ENCODE data around the gene ZC3H18.

ZC3H18 gene

DNA sequence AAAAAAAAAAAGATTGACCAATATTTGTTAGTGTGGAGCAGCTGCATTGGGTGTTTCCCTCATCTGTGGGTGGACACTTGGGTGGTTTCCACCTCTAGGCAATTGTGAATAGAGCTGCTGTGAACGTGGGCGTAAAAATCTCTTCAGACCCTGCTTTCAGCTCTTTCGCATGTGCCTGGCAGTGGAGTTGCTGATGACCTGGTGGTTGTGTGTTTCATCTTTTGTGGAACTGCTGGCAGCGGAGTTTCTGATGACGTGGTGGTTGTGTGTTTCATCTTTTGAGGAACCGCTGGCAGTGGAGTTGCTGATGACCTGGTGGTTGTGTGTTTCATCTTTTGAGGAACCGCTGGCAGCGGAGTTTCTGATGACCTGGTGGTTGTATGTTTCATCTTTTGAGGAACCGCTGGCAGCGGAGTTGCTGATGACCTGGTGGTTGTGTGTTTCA is 21.4 kb downstream of the ZC3H18 start:
- TF ChIP-seq, protein P1, sequence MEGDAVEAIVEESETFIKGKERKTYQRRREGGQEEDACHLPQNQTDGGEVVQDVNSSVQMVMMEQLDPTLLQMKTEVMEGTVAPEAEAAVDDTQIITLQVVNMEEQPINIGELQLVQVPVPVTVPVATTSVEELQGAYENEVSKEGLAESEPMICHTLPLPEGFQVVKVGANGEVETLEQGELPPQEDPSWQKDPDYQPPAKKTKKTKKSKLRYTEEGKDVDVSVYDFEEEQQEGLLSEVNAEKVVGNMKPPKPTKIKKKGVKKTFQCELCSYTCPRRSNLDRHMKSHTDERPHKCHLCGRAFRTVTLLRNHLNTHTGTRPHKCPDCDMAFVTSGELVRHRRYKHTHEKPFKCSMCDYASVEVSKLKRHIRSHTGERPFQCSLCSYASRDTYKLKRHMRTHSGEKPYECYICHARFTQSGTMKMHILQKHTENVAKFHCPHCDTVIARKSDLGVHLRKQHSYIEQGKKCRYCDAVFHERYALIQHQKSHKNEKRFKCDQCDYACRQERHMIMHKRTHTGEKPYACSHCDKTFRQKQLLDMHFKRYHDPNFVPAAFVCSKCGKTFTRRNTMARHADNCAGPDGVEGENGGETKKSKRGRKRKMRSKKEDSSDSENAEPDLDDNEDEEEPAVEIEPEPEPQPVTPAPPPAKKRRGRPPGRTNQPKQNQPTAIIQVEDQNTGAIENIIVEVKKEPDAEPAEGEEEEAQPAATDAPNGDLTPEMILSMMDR (IDR thresholded peaks at IDR 0.05; ENCODE audit: borderline replicate concordance, insufficient read depth, low read depth, low read length) = no peak
- no peak overlapping the region for H3K4me3 ChIP-seq (ENCODE audit: low read depth, low read length)

GRCh38 chr16:88593061-88593460 is 22.9 kb downstream of the ZC3H18 start:
- H3K4me3 ChIP-seq (ENCODE audit: low read depth, low read length) = no peak overlapping the region
- TF ChIP-seq, protein P1 (IDR thresholded peaks at IDR 0.05; ENCODE audit: borderline replicate concordance, insufficient read depth, low read depth, low read length) = no peak

- TF ChIP-seq, protein P1 (IDR thresholded peaks at IDR 0.05; ENCODE audit: borderline replicate concordance, insufficient read depth, low read depth, low read length) = no peak
Observed at GRCh38 chr16:88593489-88593888, 23.3 kb downstream of the ZC3H18 start.

GRCh38 chr16:88593910-88594309 is 23.7 kb downstream of the ZC3H18 start:
- no peak overlapping the region for H3K4me3 ChIP-seq (ENCODE audit: low read depth, low read length)
- TF ChIP-seq, protein P1 (IDR thresholded peaks at IDR 0.05; ENCODE audit: borderline replicate concordance, insufficient read depth, low read depth, low read length) = no peak

More at GRCh38 chr16:88593489-88593888, 23.3 kb downstream of the ZC3H18 start:
- H3K4me3 ChIP-seq (ENCODE audit: low read depth, low read length) = no peak overlapping the region

GRCh38 chr16:88595101-88595500 is 24.9 kb downstream of the ZC3H18 start:
- TF ChIP-seq, protein P1 (IDR thresholded peaks at IDR 0.05; ENCODE audit: borderline replicate concordance, insufficient read depth, low read depth, low read length) = no peak
- no peak overlapping the region for H3K4me3 ChIP-seq (ENCODE audit: low read depth, low read length)

GRCh38 chr16:88595921-88596320 is 25.7 kb downstream of the ZC3H18 start:
- no peak overlapping the region for H3K4me3 ChIP-seq (ENCODE audit: low read depth, low read length)
- TF ChIP-seq, protein P1 (IDR thresholded peaks at IDR 0.05; ENCODE audit: borderline replicate concordance, insufficient read depth, low read depth, low read length) = no peak

GRCh38 chr16:88596483-88596882 is 26.3 kb downstream of the ZC3H18 start:
- H3K4me3 ChIP-seq (ENCODE audit: low read depth, low read length) = no peak overlapping the region
- TF ChIP-seq, protein P1 (IDR thresholded peaks at IDR 0.05; ENCODE audit: borderline replicate concordance, insufficient read depth, low read depth, low read length) = no peak
